ENCODE results near the gene GNG11.
"Not testable (repeated sequence)": the region's sequence is repeated elsewhere in the genome, so short reads cannot be mapped to it uniquely, and the experiment has no call there.

GNG11 gene

GRCh38 chr7:93911661-93912060 is 9.9 kb upstream of the GNG11 start:
- DNase-seq, result not testable (repeated sequence)

GRCh38 chr7:93913197-93913596 is 8.3 kb upstream of the GNG11 start:
- no peak for DNase-seq

- no peak for DNase-seq
These were observed 6.9 kb upstream of the GNG11 start for GRCh38 chr7:93914581-93915066.

DNA sequence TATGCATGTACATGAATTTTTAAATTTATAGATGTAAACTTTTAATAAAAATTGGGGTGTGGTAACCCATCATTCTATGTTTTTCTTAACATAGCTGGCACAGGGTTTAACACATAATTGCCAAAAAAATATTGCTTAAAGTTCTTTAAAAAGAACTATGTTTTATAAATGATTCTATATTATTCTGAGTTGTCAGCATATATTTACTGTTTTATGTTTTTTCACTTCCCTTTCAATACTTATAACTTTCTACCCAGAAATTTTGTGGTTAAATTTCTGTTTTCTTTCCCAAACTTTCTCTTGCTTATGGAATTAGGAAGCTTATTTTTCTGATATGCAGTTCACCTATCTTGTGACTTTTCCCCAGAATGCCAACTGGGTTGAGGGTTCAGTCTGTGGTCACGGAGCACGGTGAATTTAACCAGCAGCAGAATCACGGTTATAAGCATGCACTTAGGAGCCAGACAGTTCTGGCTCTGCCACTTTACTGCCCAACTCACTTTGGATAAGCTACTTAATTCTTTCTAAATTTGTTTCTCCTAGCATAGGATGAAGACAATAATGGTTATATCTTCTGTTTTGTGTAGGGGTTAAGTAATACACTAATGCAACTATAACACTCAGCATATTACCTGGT is 6.2 kb upstream of the GNG11 start:
- not testable (repeated sequence) for DNase-seq

DNA sequence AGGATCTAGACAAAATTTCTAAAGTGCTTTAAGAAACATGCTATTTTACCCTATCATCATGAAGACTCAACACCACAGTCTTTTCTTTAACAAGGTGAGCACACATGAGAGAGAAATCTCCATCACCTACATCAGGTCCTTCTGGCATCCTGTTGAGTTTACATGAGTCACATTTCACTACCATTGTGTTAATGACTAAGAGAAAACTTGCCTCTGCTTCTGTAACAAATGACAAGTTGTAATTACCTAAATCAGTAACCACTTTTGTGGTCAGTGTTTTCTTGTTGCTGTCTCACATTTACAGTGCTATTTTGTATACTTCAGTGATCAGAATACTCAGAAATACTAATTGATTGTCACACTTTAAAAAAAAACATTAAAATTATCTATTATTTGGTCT is 5.6 kb upstream of the GNG11 start:
- not testable (repeated sequence) for DNase-seq

DNA sequence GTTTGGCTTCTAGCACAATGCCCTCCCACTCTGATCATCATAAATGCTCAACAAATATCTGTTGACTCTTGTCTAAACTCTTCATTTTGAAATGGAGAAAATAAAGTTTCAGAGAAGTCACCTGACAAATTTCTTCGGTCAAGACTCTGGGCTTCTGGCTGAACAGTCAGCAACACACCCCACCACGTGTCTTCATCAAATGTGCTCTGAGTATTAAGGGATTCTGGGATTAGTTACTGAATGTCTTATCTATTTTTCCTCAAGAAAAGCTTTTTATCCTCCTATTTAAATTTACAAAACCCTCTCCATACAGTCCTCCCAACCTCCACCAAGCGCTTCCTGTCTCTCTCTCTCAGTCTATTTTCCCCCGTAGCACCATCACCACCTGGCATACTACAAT is 5.2 kb upstream of the GNG11 start:
- not testable (repeated sequence) for DNase-seq

- DNase-seq, result no peak
These were observed 896 bp upstream of the GNG11 start for GRCh38 chr7:93920496-93921182.

DNA sequence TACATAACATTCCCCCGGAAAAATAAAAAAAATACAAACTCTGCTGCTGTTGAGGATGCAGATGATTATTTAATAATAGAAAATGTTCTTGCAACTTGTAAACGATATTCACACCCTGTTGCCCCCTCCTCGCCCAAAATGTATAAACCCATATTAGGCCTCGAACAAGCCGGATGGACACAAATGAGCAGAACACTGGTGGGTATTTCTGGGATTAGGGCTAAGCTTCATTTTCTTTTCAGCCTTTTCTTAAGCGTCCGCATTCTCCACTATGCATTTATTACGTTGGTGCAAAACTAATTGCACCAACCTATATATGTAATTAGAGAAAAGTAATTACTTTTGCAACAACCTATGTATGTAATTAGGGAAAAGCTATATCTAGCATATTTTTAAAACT is 349 bp upstream of the GNG11 start:
- DNase-seq, result no peak

DNA sequence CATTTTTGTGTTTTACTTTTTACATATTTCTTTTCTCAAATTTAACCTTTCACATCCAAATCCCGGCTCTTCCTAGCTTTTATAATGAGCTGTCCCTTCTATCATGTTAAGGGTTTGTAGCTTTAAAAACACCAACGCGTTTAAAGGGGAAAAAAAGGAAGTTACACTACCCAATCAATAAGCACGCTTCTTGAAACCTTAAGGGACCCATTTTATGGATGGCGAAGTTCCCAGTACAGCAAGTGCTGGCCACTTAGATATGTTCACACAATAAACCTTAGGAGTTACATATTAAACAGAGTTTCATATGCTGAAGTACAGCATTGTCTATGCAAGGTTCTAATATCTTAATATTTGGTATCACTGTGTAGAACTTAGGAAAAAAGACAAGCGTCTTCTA is 1.8 kb downstream of the GNG11 start:
- no peak for DNase-seq

GRCh38 chr7:93923942-93924341 is 2.4 kb downstream of the GNG11 start:
- no peak for DNase-seq

DNA sequence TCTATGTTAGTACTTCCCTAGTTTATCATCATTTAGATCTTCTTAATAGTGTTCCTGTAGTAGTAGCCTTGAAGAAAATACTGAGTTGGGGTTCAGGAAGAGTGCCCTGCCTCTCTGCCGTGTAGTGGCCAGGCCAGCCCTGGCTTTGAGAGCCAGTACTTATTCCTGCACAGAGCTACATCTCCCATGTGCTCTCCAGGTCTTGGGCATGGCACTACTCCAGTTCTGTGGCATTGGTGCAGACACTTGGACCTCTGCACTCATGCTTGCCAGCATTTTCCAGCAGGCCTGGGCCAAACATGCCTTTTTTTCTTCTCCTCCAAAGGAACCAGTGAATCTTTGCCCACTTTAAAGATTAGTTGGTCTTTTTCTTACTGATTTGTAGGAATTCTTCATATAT is 5.3 kb downstream of the GNG11 start:
- no peak for DNase-seq

- DNase-seq, result no peak
These were observed 6.0 kb downstream of the GNG11 start for GRCh38 chr7:93927585-93927984.

- DNase-seq, result no peak
These were observed 10.1 kb downstream of the GNG11 start for GRCh38 chr7:93931655-93932054.

- DNase-seq, result no peak
These were observed 11.6 kb downstream of the GNG11 start for GRCh38 chr7:93933156-93933555.

DNA sequence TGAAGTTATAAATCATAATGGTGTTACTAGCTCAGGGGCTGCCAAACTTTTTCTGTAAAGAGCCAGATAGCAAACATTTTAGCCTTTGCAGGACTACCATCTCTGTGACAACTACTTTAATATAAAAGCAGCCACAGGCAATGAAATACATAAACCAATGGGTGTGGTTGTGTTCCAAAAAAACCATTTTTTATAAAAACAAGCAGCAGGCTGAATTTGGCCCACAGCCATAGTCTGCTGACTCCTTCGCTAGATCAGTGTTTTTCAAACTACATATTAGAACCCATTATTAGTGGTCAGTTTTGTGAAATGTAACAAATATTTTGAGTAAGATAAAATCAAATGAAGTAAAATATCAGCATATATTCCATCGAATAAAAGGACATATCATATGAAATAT is 13.6 kb downstream of the GNG11 start:
- no peak for DNase-seq

DNA sequence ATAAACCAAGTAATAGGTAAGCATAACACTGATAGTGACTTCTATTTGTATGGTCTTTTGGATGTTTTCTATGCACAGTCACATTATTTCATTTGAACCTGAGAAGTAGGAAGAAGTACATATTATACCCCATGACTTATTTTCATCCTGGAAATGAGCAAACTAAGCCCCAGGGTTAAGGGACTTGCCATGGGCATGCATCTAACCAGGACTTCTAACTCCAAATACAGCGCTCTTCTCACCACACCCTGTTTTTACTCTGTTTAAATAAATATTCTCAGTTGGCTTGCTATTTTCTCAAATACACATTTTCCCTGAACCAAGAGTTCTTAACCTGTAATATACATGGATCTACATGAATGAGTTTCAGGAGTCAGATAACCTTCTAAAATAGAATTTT is 16.3 kb downstream of the GNG11 start:
- no peak for DNase-seq

- no peak for DNase-seq
These were observed 16.8 kb downstream of the GNG11 start for GRCh38 chr7:93938293-93938692.

DNA sequence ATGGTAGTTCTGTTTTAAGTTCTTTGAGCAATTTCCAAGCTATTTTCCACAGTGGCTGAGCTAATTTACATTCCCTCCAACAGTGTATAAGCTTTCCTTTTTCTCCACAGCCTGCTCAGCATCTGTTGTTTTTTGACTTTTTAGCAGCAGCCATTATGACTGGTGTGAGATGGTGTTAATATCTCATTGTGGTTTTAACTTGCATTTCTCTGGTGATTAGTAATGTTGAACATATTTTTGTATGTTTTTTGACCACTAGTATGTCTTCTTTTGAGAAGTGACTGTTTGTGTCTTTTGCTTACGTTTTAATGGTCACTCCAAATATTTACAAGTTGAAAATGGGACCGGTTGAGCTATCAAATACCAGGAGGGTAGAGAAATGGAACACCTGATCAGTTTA is 20.4 kb downstream of the GNG11 start:
- DNase-seq, result no peak

GRCh38 chr7:93943816-93944540 is 22.4 kb downstream of the GNG11 start:
- DNase-seq, result no peak

GRCh38 chr7:93944673-93945072 is 23.1 kb downstream of the GNG11 start:
- no peak for DNase-seq

DNA sequence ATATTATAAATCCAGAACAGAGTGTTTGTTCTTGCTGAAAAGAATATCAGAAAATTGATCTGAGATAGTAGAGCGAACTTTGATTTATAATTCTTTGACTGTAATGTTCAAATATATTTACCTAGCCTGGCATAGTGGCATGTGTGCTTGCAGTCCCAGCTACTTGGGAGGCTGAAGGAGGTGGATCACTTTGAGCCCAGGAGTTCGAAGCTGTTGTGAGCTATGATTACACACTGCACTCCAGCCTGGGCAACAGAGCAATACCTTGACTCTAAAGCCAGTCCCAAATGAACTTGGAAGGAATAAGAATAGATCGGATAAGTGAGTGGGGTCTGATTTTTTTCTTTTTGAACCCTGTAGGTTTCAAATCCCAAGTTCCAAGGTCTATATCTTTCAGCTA is 23.5 kb downstream of the GNG11 start:
- no peak for DNase-seq

DNA sequence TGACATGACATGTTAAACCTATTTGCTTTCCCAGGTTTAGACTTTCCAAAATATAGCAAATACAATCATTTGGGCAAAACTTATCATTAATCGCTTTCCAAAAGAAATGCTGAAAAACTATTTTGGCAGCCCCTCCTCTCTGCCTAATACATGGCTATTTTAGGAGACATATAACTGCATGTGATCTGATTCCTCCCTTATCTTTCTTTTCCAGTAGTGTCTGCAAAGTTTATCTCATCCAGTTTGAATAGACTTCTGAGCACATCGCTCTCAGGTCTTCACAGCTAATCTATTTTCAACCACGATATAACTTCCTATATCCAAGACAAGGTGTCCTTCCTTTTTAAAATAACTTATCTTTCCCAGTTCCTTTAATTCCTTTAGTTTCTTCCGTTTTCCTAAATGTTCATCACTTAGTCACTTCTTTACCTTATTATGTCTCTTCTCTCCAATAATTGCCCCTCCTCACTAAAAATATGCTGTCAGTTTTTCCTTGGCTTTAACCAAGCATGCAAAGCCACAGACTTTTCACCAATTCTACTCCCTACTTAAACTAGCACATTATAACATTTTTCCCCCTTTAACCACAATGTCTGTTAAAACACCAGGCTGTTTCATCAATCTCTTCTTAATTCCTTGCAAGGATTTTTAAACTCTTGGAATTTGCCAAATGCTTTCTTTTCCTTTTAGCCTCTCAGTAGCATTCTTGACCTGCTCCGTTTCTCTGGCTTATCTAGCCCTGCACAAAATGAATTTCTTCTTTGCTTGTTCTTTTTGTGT is 24.4 kb downstream of the GNG11 start:
- DNase-seq, result no peak

- DNase-seq, result no peak
These were observed 26.6 kb downstream of the GNG11 start for GRCh38 chr7:93948106-93948505.
